Kidney (tissue), 14 donors: Measurements from ENCODE around the gene GUCA1A. TPM values are rescaled to one million over a fixed set of nuclear protein-coding genes. Genes with fewer than 3 reads are reported as not detected.

ENCODE experiments used
- DNase-seq, 5 donors: peaks; one replicate each; pipeline ENCODE4 v3.0.0-alpha.2; 2013 to 2020
- FAIRE-seq: peaks from 2 replicates; lab custom pipeline; 2012; peaks lifted over from hg19 to GRCh38; lab: Jason Lieb, UNC
- H3K27ac ChIP-seq, 2 donors: one replicate each; pipeline ENCODE4 v1.7.0; 2013; ENCODE audit warnings: low read depth in 2 of 2, low read length in 2 of 2, inconsistent platforms in 1 of 2
- H3K27me3 ChIP-seq: one replicate; pipeline ENCODE4 v1.7.1; 2013; ENCODE audit warnings: low read length, inconsistent platforms; ENCODE audit not compliant: control insufficient read depth, insufficient read depth
- H3K36me3 ChIP-seq, 3 donors: one replicate each; pipeline versions ENCODE4 v1.7.0 to v1.7.1; 2013; ENCODE audit warnings: low read length in 3 of 3, control low read depth in 1 of 3, inconsistent platforms in 1 of 3; ENCODE audit not compliant: insufficient read depth in 3 of 3, control insufficient read depth in 2 of 3
- H3K4me1 ChIP-seq, 3 donors: one replicate each; pipeline versions ENCODE4 v1.7.0 to v1.7.1; 2013; ENCODE audit warnings: low read length in 3 of 3, inconsistent platforms in 1 of 3, low read depth in 1 of 3; ENCODE audit not compliant: control insufficient read depth in 2 of 3, insufficient read depth in 2 of 3
- H3K4me3 ChIP-seq, 3 donors: one replicate each; pipeline versions ENCODE4 v1.7.0 to v1.8.1; 2013; ENCODE audit warnings: low read length in 3 of 3, control low read depth in 1 of 3, inconsistent platforms in 1 of 3
- H3K9ac ChIP-seq, 3 donors: one replicate each; pipeline versions ENCODE4 v1.7.0 to v1.7.1; 2013; ENCODE audit warnings: low read length in 3 of 3, control low read depth in 1 of 3, inconsistent platforms in 1 of 3
- H3K9me3 ChIP-seq, 3 donors: one replicate each; pipeline versions ENCODE4 v1.7.0 to v1.7.1; 2013; ENCODE audit warnings: low read length in 3 of 3, control low read depth in 1 of 3, inconsistent platforms in 1 of 3; ENCODE audit not compliant: control insufficient read depth in 2 of 3, insufficient read depth in 1 of 3
- intact Hi-C: fragments of 100-400 bp; cut with DNase I; formaldehyde crosslinking; loops from one replicate; pipeline ENCODE4 v1.11.1; 2022
- polyA plus RNA-seq: library from polyadenylated mRNA; stranded (reverse); fragments of 350-450 nt; fragmentation: Illumina TruSeq; extraction: RNeasy Lipid Tissue Mini Kit (QIAGEN cat#74804); gene quantifications from one replicate; pipeline ENCODE4 v1.2.3, GENCODE V29; 2014; ENCODE audit warnings: low read depth, low replicate concordance; ENCODE audit not compliant: insufficient read depth
- total RNA-seq: library from RNA; stranded (reverse); fragmentation: NEBNext Ultra II Directional; extraction: Animal tissue kit (Norgen Biotek cat#: 25700); gene quantifications from one replicate; pipeline ENCODE4 v1.2.1, GENCODE V29; 2021
- TF ChIP-seq, protein P1 (sequence below): IDR thresholded peaks from 3 replicates; pipeline ENCODE4 v1.5.1; 2012; ENCODE audit warnings: mild to moderate bottlenecking, moderate library complexity, borderline replicate concordance; ENCODE audit not compliant: insufficient read depth; ENCODE audit errors: extremely low read depth
- donor health status: control.
- donor health status: control.
- donor health status: control.
- donor health status: control.
- donor health status: control.
- donor health status: DM: yes; HTN: yes; CAD: no.
- donor health status: Normal renal cell carcinoma (clear cell type).

GUCA1A gene
- total and polyA plus RNA-seq, 2 donors from 2014 or later: not detected

- peak overlapping the region in 1 of 3 donors; percentile 23 for H3K4me3 ChIP-seq
- H3K9me3 ChIP-seq: no peaks in the 10 kb centered on the region
- H3K4me1 ChIP-seq: peaks cover 7 to 18% (median 12%) of the 10 kb centered on the region in 3 donors
- no peaks in the 10 kb centered on the region for H3K27me3 ChIP-seq
- FAIRE-seq (no peak), DNase-seq (peak in 1 of 5 donors; percentile 14)
- peak overlapping the region; percentile 44 to 73 for H3K27ac ChIP-seq
- H3K36me3 ChIP-seq: no peaks in the 10 kb centered on the region
- intact Hi-C loops: no loop called here
- TF ChIP-seq, protein P1, sequence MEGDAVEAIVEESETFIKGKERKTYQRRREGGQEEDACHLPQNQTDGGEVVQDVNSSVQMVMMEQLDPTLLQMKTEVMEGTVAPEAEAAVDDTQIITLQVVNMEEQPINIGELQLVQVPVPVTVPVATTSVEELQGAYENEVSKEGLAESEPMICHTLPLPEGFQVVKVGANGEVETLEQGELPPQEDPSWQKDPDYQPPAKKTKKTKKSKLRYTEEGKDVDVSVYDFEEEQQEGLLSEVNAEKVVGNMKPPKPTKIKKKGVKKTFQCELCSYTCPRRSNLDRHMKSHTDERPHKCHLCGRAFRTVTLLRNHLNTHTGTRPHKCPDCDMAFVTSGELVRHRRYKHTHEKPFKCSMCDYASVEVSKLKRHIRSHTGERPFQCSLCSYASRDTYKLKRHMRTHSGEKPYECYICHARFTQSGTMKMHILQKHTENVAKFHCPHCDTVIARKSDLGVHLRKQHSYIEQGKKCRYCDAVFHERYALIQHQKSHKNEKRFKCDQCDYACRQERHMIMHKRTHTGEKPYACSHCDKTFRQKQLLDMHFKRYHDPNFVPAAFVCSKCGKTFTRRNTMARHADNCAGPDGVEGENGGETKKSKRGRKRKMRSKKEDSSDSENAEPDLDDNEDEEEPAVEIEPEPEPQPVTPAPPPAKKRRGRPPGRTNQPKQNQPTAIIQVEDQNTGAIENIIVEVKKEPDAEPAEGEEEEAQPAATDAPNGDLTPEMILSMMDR: no peak
- H3K9ac ChIP-seq: peak overlapping the region in 1 of 3 donors; percentile 55
These were observed 54.1 kb downstream of the GUCA1A start for GRCh38 chr6:42227173-42227850.

- Histone ChIP-seq H3K9me3 (no peaks in the 10 kb centered on the region), H3K27ac (no peak overlapping the region)
- FAIRE-seq: no peak
These were observed 55.1 kb downstream of the GUCA1A start for GRCh38 chr6:42228305-42228704.

More at GRCh38 chr6:42228305-42228704, 55.1 kb downstream of the GUCA1A start:
- Histone ChIP-seq H3K36me3 (no peaks in the 10 kb centered on the region), H3K4me1 (peaks cover 7 to 18% (median 12%) of the 10 kb centered on the region in 3 donors), H3K9ac (no peak overlapping the region), H3K4me3 (no peak overlapping the region), H3K27me3 (no peaks in the 10 kb centered on the region)
- intact Hi-C loops: no loop called here
- TF ChIP-seq, protein P1: no peak
- no peak for DNase-seq

Other genes with a start within 250 kb of the GUCA1A start
- gene CCND3, start 231.6 kb upstream of the GUCA1A start, total RNA-seq: 139 TPM
- gene CCND3, start 231.6 kb upstream of the GUCA1A start, polyA plus RNA-seq: 42.1 TPM
- gene TAF8, start 122.8 kb upstream of the GUCA1A start, total RNA-seq: 32.0 TPM
- 16.3 TPM for gene TAF8, start 122.8 kb upstream of the GUCA1A start, polyA plus RNA-seq
- gene C6orf132, start 30.7 kb upstream of the GUCA1A start, total RNA-seq: 42.7 TPM
- gene C6orf132, start 30.7 kb upstream of the GUCA1A start, polyA plus RNA-seq: 5.6 TPM
- 0.60 TPM for gene GUCA1B, start 21.6 kb downstream of the GUCA1A start, total RNA-seq
- not detected for gene GUCA1B, start 21.6 kb downstream of the GUCA1A start, polyA plus RNA-seq
- 28.0 TPM for gene MRPS10, start 44.5 kb downstream of the GUCA1A start, total RNA-seq
- gene MRPS10, start 44.5 kb downstream of the GUCA1A start, polyA plus RNA-seq: 39.6 TPM